H9 (cell line): Measurements from ENCODE around the gene STKLD1. TPM values are rescaled to one million over a fixed set of nuclear protein-coding genes. Genes with fewer than 3 reads are reported as not detected.

ENCODE experiments used
- DNase-seq: peaks from one replicate; pipeline ENCODE4 v3.0.0-alpha.2; 2017
- H2AFZ ChIP-seq: one replicate; pipeline ENCODE4 v1.6.1; 2013; ENCODE audit warnings: mild to moderate bottlenecking, low read length, control low read depth, moderate library complexity
- H2AK5ac ChIP-seq: 2 replicates; pipeline ENCODE4 v1.6.1; 2013; ENCODE audit warnings: low read length, control low read depth, mixed read lengths; ENCODE audit not compliant: insufficient read length
- H2BK120ac ChIP-seq: one replicate; pipeline ENCODE4 v1.6.1; 2013; ENCODE audit warnings: low read depth, mild to moderate bottlenecking, low read length, control low read depth, inconsistent platforms; ENCODE audit not compliant: poor library complexity, severe bottlenecking
- H2BK12ac ChIP-seq: 2 replicates; pipeline ENCODE4 v1.6.1; 2013; ENCODE audit warnings: low read length, control low read depth, mixed read lengths, low read depth; ENCODE audit not compliant: insufficient read length
- H2BK15ac ChIP-seq: 2 replicates; pipeline ENCODE4 v1.6.1; 2013; ENCODE audit warnings: low read depth, low read length, control low read depth
- H2BK20ac ChIP-seq: one replicate; pipeline ENCODE4 v1.6.1; 2013; ENCODE audit warnings: low read depth, mild to moderate bottlenecking, low read length, control low read depth, inconsistent platforms; ENCODE audit not compliant: poor library complexity, severe bottlenecking
- H2BK5ac ChIP-seq: 2 replicates; pipeline ENCODE4 v1.6.1; 2013; ENCODE audit warnings: low read length, control low read depth, mixed read lengths; ENCODE audit not compliant: insufficient read length
- H3K14ac ChIP-seq: 2 replicates; pipeline ENCODE4 v1.6.1; 2013; ENCODE audit warnings: low read length, control low read depth; ENCODE audit not compliant: insufficient read depth
- H3K18ac ChIP-seq: 2 replicates; pipeline ENCODE4 v1.6.1; 2013; ENCODE audit warnings: low read depth, mild to moderate bottlenecking, mixed read lengths, low read length, control low read depth; ENCODE audit not compliant: insufficient read length
- H3K23ac ChIP-seq: 2 replicates; pipeline ENCODE4 v1.6.1; 2013; ENCODE audit warnings: low read length, control low read depth, mixed read lengths, low read depth; ENCODE audit not compliant: insufficient read length
- H3K23me2 ChIP-seq: 2 replicates; pipeline ENCODE4 v1.6.1; 2013; ENCODE audit warnings: low read depth, mild to moderate bottlenecking, mixed read lengths, low read length, control low read depth; ENCODE audit not compliant: insufficient read length, poor library complexity, severe bottlenecking
- H3K27ac ChIP-seq: 2 replicates; pipeline ENCODE4 v1.5.1; 2013; ENCODE audit warnings: low read length, control low read depth, mixed read lengths, low read depth; ENCODE audit not compliant: insufficient read length
- H3K27me3 ChIP-seq: 2 replicates; pipeline ENCODE4 v1.6.1; 2013; ENCODE audit warnings: low read length, control low read depth, inconsistent platforms; ENCODE audit not compliant: insufficient read depth
- H3K4ac ChIP-seq: 2 replicates; pipeline ENCODE4 v1.6.1; 2013; ENCODE audit warnings: low read depth, mild to moderate bottlenecking, control low read depth, inconsistent platforms, low read length, moderate library complexity
- H3K4me1 ChIP-seq: 2 replicates; pipeline ENCODE4 v1.6.1; 2013; ENCODE audit warnings: low read length, control low read depth, inconsistent platforms; ENCODE audit not compliant: insufficient read depth
- H3K4me2 ChIP-seq: 2 replicates; pipeline ENCODE4 v1.6.1; 2013; ENCODE audit warnings: low read length, control low read depth, mixed read lengths; ENCODE audit not compliant: insufficient read length, insufficient read depth
- H3K56ac ChIP-seq: 2 replicates; pipeline ENCODE4 v1.6.1; 2013; ENCODE audit warnings: low read depth, mild to moderate bottlenecking, mixed read lengths, low read length, control low read depth; ENCODE audit not compliant: insufficient read length
- H3K79me1 ChIP-seq: 2 replicates; pipeline ENCODE4 v1.6.1; 2013; ENCODE audit warnings: low read depth, mild to moderate bottlenecking, moderate library complexity, low read length, control low read depth, inconsistent platforms; ENCODE audit not compliant: insufficient read depth, poor library complexity, severe bottlenecking
- H3K79me2 ChIP-seq: 2 replicates; pipeline ENCODE4 v1.6.1; 2013; ENCODE audit warnings: low read length, control low read depth, inconsistent platforms; ENCODE audit not compliant: insufficient read depth
- H3K9ac ChIP-seq: 2 replicates; pipeline ENCODE4 v1.6.1; 2013; ENCODE audit warnings: low read length, control low read depth, mixed read lengths; ENCODE audit not compliant: insufficient read length; ENCODE audit errors: extremely low read depth
- H3K9me3 ChIP-seq: one replicate; pipeline ENCODE4 v1.6.1; 2013; ENCODE audit warnings: low read depth, low read length, inconsistent platforms; ENCODE audit not compliant: control insufficient read depth
- H3T11ph ChIP-seq: one replicate; pipeline ENCODE4 v1.6.1; 2013; ENCODE audit warnings: mild to moderate bottlenecking, low read length, control low read depth, inconsistent platforms
- H4K20me1 ChIP-seq: one replicate; pipeline ENCODE4 v1.6.1; 2013; ENCODE audit not compliant: control insufficient read depth, insufficient read length, insufficient read depth
- H4K5ac ChIP-seq: 2 replicates; pipeline ENCODE4 v1.6.1; 2013; ENCODE audit warnings: low read depth, mild to moderate bottlenecking, mixed read lengths, low read length, control low read depth; ENCODE audit not compliant: insufficient read length
- H4K8ac ChIP-seq: replicated peaks from 2 replicates; pipeline ENCODE4 v1.6.1; 2013; ENCODE audit warnings: low read length, control low read depth, mixed read lengths, low read depth; ENCODE audit not compliant: insufficient read length
- H4K91ac ChIP-seq: 2 replicates; pipeline ENCODE4 v1.6.1; 2013; ENCODE audit warnings: low read depth, mild to moderate bottlenecking, moderate library complexity, mixed read lengths, low read length, control low read depth; ENCODE audit not compliant: insufficient read length
- H3K27ac Mint-ChIP-seq, 3 experiments: 2 replicates in 2 of 3; 3 replicates in 1 of 3; pipeline ENCODE4 v1.8.0; 2020 to 2021; ENCODE audit warnings: mixed read lengths in 3 of 3, mild to moderate bottlenecking in 1 of 3, moderate library complexity in 1 of 3
- H3K27me3 Mint-ChIP-seq: 2 replicates; pipeline ENCODE4 v1.8.0; 2021; ENCODE audit warnings: low read depth, mild to moderate bottlenecking, moderate library complexity, mixed read lengths
- H3K36me3 Mint-ChIP-seq, 3 experiments: 2 replicates in 2 of 3; 3 replicates in 1 of 3; pipeline ENCODE4 v1.8.0; 2020 to 2021; ENCODE audit warnings: low read depth in 3 of 3, mixed read lengths in 3 of 3; ENCODE audit not compliant: insufficient read depth in 1 of 3
- H3K4me1 Mint-ChIP-seq, 2 experiments: 2 replicates each; pipeline ENCODE4 v1.8.0; 2020; ENCODE audit warnings: mixed read lengths in 2 of 2
- H3K4me3 Mint-ChIP-seq, 2 experiments: 2 replicates in 1 of 2; 3 replicates in 1 of 2; pipeline ENCODE4 v1.8.0; 2020 to 2021; ENCODE audit warnings: mild to moderate bottlenecking in 2 of 2, mixed read lengths in 2 of 2, moderate library complexity in 1 of 2
- H3K9me3 Mint-ChIP-seq, 2 experiments: 2 replicates in 1 of 2; 3 replicates in 1 of 2; pipeline ENCODE4 v1.8.0; 2020; ENCODE audit warnings: mild to moderate bottlenecking in 2 of 2, mixed read lengths in 2 of 2, moderate library complexity in 1 of 2
- WGBS: extraction: QIAGEN DNeasy Blood & Tissue Kit; methylation state at CpG from one replicate; pipeline ENCODE4 v1.1.7; 2013; ENCODE audit warnings: missing lambda C conversion rate, low lambda C conversion rate, mixed read lengths; ENCODE audit not compliant: insufficient read length; ENCODE audit errors: extremely low coverage; 5-methylcytosine and 5-hydroxymethylcytosine counted together
- total RNA-seq: library from RNA; stranded (reverse); gene quantifications from 2 replicates; pipeline ENCODE4 v1.2.1, GENCODE V29; 2021
- TF ChIP-seq, protein P1 (sequence below): fragments of 200-600 bp; sonication (generic); conservative IDR thresholded peaks from 3 replicates; pipeline ENCODE4 v1.8.0; 2021; ENCODE audit warnings: antibody characterized with exemption, mild to moderate bottlenecking

Gene STKLD1
- total RNA-seq, 1 experiment from 2014 or later = 0.57 TPM

DNA sequence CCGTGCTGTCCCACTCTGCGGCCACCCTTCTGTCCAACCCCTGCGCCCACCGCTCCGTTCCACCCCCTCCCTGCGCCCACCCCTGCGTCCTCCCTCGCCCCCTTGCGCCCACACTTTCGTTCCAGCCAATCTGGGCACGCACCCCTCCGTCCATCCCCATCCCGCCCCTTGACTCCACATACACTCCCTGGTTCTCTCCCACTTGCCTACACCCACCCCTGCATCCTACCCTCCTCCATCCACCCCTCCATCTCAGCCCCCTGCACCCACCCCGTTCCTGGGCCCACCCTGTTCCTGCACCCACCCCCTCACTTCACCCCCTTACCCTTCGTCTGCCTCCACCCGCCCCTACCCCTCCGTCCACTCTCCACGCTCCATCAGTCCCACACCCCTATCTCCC is 53.0 kb downstream of the STKLD1 start:
- no peak overlapping the region for H4K5ac ChIP-seq
- peaks cover 2% of the 10 kb centered on the region; the same call in 1 of the 2 replicates for H3K27me3 ChIP-seq
- H3K23ac ChIP-seq = no peak overlapping the region
- H3K9me3 Mint-ChIP-seq = peaks cover 4 to 7% of the 10 kb centered on the region in 2 experiments; a peak in 4 of 5 replicates
- no peak overlapping the region for H2BK5ac ChIP-seq
- H2BK20ac ChIP-seq = no peak overlapping the region
- peak overlapping the region; percentile 61 to 78 for H3K4me3 Mint-ChIP-seq
- no peak overlapping the region for H2BK120ac ChIP-seq
- H3K4me2 ChIP-seq = peak overlapping the region; percentile 40
- H3K36me3 Mint-ChIP-seq = peaks cover 0 to 12% (median 7%) of the 10 kb centered on the region in 3 experiments; a peak in 6 of 7 replicates
- H3K27ac ChIP-seq = no peak overlapping the region
- H3K79me1 ChIP-seq = no peaks in the 10 kb centered on the region
- no peaks in the 10 kb centered on the region for H3K9me3 ChIP-seq
- no CpG with 5 or more reads among the region's 18 CpGs for WGBS
- DNase-seq = peak; percentile 64
- no peak overlapping the region for H2BK15ac ChIP-seq
- peaks cover 7% of the 10 kb centered on the region for H3K23me2 ChIP-seq
- H4K20me1 ChIP-seq = no peaks in the 10 kb centered on the region
- no peak overlapping the region for H3T11ph ChIP-seq
- H3K27ac Mint-ChIP-seq = no peak overlapping the region
- peaks cover 24% of the 10 kb centered on the region for H3K27me3 Mint-ChIP-seq
- H2AFZ ChIP-seq = no peak overlapping the region
- H3K4ac ChIP-seq = no peak overlapping the region
- no peaks in the 10 kb centered on the region for H3K4me1 ChIP-seq
- no peak overlapping the region for H2AK5ac ChIP-seq
- H3K56ac ChIP-seq = no peak overlapping the region
- H3K14ac ChIP-seq = no peak overlapping the region
- TF ChIP-seq, protein P1, sequence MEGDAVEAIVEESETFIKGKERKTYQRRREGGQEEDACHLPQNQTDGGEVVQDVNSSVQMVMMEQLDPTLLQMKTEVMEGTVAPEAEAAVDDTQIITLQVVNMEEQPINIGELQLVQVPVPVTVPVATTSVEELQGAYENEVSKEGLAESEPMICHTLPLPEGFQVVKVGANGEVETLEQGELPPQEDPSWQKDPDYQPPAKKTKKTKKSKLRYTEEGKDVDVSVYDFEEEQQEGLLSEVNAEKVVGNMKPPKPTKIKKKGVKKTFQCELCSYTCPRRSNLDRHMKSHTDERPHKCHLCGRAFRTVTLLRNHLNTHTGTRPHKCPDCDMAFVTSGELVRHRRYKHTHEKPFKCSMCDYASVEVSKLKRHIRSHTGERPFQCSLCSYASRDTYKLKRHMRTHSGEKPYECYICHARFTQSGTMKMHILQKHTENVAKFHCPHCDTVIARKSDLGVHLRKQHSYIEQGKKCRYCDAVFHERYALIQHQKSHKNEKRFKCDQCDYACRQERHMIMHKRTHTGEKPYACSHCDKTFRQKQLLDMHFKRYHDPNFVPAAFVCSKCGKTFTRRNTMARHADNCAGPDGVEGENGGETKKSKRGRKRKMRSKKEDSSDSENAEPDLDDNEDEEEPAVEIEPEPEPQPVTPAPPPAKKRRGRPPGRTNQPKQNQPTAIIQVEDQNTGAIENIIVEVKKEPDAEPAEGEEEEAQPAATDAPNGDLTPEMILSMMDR = no peak
- H3K79me2 ChIP-seq = no peaks in the 10 kb centered on the region; the same call in 1 of the 2 replicates
- H2BK12ac ChIP-seq = no peak overlapping the region
- H3K18ac ChIP-seq = no peak overlapping the region
- H4K8ac ChIP-seq = no peak overlapping the region
- H4K91ac ChIP-seq = no peak overlapping the region
- H3K4me1 Mint-ChIP-seq = peaks cover 7% of the 10 kb centered on the region in 2 experiments; a peak in 3 of 4 replicates
- H3K9ac ChIP-seq = no peak overlapping the region
